CD4-positive, alpha-beta T cell (primary cell): ENCODE results near the gene CDH13. TPM values are rescaled to one million over a fixed set of nuclear protein-coding genes. Genes with fewer than 3 reads are reported as not detected.

Experiments
- ATAC-seq: fragments of 200-7000 bp; cut with Tn5 transposase; one replicate; pipeline ENCODE4 v1.10.0; 2022; ENCODE audit warnings: mild to moderate bottlenecking; ENCODE audit not compliant: poor library complexity
- CTCF ChIA-PET: fragments of 350-600 bp; sonication (Branson Sonifier 250); formaldehyde crosslinking; loops from one replicate; lab custom pipeline; 2021; ENCODE audit warnings: antibody characterized with exemption, inconsistent platforms; lab: Charles Lee
- POLR2A ChIA-PET: fragments of 350-600 bp; sonication (Branson Sonifier 250); formaldehyde crosslinking; loops from one replicate; lab custom pipeline; 2021; ENCODE audit warnings: antibody characterized with exemption, inconsistent platforms; lab: Charles Lee
- DNase-seq, 14 experiments: peaks; one replicate each; pipeline ENCODE4 v3.0.0-alpha.2; 2013 to 2020; ENCODE audit warnings: mixed read lengths in 2 of 14
- H3K27ac ChIP-seq, 2 donors: one replicate each; pipeline versions ENCODE4 v1.5.1 to v1.7.0; 2013; ENCODE audit warnings: low read length in 2 of 2, low read depth in 1 of 2, mild to moderate bottlenecking in 1 of 2
- H3K27me3 ChIP-seq, 2 experiments: 1 replicate in 1 of 2; 2 replicates in 1 of 2; pipeline versions ENCODE4 v1.6.1 to v1.7.0; 2013; ENCODE audit warnings: low read length in 2 of 2, control low read depth in 1 of 2, mild to moderate bottlenecking in 1 of 2, moderate library complexity in 1 of 2; ENCODE audit not compliant: insufficient read depth in 2 of 2, control insufficient read depth in 1 of 2
- H3K36me3 ChIP-seq: one replicate; pipeline ENCODE4 v1.6.1; 2013; ENCODE audit warnings: low read length, control low read depth; ENCODE audit not compliant: insufficient read depth
- H3K4me1 ChIP-seq: one replicate; pipeline ENCODE4 v1.6.1; 2013; ENCODE audit warnings: low read length, control low read depth; ENCODE audit not compliant: insufficient read depth
- H3K4me3 ChIP-seq: one replicate; pipeline ENCODE4 v1.5.1; 2013; ENCODE audit warnings: mild to moderate bottlenecking, low read length, moderate library complexity
- H3K9me3 ChIP-seq, 2 experiments: 1 replicate in 1 of 2; 2 replicates in 1 of 2; pipeline versions ENCODE4 v1.6.1 to v1.7.0; 2013; ENCODE audit warnings: low read length in 2 of 2, mild to moderate bottlenecking in 2 of 2, control low read depth in 1 of 2, moderate library complexity in 1 of 2; ENCODE audit not compliant: control insufficient read depth in 1 of 2, insufficient read depth in 1 of 2
- H3K27ac Mint-ChIP-seq: one replicate; pipeline ENCODE4 v1.8.0; 2020; ENCODE audit warnings: mixed read lengths
- H3K27me3 Mint-ChIP-seq: one replicate; pipeline ENCODE4 v1.8.0; 2021; ENCODE audit warnings: mixed read lengths
- H3K36me3 Mint-ChIP-seq: one replicate; pipeline ENCODE4 v1.8.0; 2021; ENCODE audit warnings: low read depth, mixed read lengths
- H3K4me1 Mint-ChIP-seq: one replicate; pipeline ENCODE4 v1.8.0; 2021; ENCODE audit warnings: low read depth, mixed read lengths
- H3K4me3 Mint-ChIP-seq: one replicate; pipeline ENCODE4 v1.8.0; 2020; ENCODE audit warnings: mild to moderate bottlenecking, mixed read lengths
- H3K9me3 Mint-ChIP-seq: one replicate; pipeline ENCODE4 v1.8.0; 2020; ENCODE audit warnings: mixed read lengths
- CTCF ChIP-seq: fragments of 200-600 bp; IDR thresholded peaks from one replicate; pipeline ENCODE4 v1.8.0; 2022; ENCODE audit warnings: antibody characterized with exemption, mild to moderate bottlenecking
- intact Hi-C, 2 experiments: fragments of 100-400 bp; cut with DNase I in 1 of 2; cut with micrococcal nuclease in 1 of 2; formaldehyde crosslinking; loops; one replicate each; pipeline versions ENCODE4 v1.15.1 to v1.9.0; 2023 to 2025; cut with DNase I, micrococcal nuclease
- total RNA-seq, 174 experiments: library from RNA in 2 of 174; stranded (reverse) in 2 of 174; gene quantifications; one replicate each; pipeline ENCODE4 v1.2.3 and lab custom pipeline; 2021 to 2026

Gene CDH13
- total RNA-seq, 2 experiments from 2014 or later, result not detected

GRCh38 chr16:83660282-83660681 lies 1033.5 kb downstream of the CDH13 start:
- Histone ChIP-seq H3K4me3 (no peak overlapping the region), H3K27me3 (no peaks in the 10 kb centered on the region), H3K36me3 (no peaks in the 10 kb centered on the region), H3K27ac (no peak overlapping the region), H3K4me1 (no peaks in the 10 kb centered on the region), H3K9me3 (no peaks in the 10 kb centered on the region)
- no peak for ATAC-seq
- H3K27ac Mint-ChIP-seq, result no peak overlapping the region
- H3K27me3 Mint-ChIP-seq, result no peaks in the 10 kb centered on the region
- no peak for TF ChIP-seq CTCF
- no peak overlapping the region for H3K4me3 Mint-ChIP-seq
- H3K9me3 Mint-ChIP-seq, result peaks cover 2% of the 10 kb centered on the region
- no peaks in the 10 kb centered on the region for H3K4me1 Mint-ChIP-seq
- no peaks in the 10 kb centered on the region for H3K36me3 Mint-ChIP-seq
- CTCF ChIA-PET, result no interaction called here
- intact Hi-C loops, result no loop called here
- DNase-seq, result no peak
- POLR2A ChIA-PET, result no interaction called here

GRCh38 chr16:83661656-83662055 lies 1034.9 kb downstream of the CDH13 start:
- Mint-ChIP-seq H3K27ac (no peak overlapping the region), H3K27me3 (no peaks in the 10 kb centered on the region), H3K9me3 (peaks cover 2% of the 10 kb centered on the region), H3K4me3 (no peak overlapping the region), H3K36me3 (no peaks in the 10 kb centered on the region), H3K4me1 (no peaks in the 10 kb centered on the region)
- no peak for ATAC-seq
- H3K4me1 ChIP-seq, result no peaks in the 10 kb centered on the region
- H3K27ac ChIP-seq, result no peak overlapping the region
- TF ChIP-seq CTCF, result no peak
- no peaks in the 10 kb centered on the region for H3K9me3 ChIP-seq
- CTCF ChIA-PET, result no interaction called here
- intact Hi-C loops, result no loop called here
- H3K4me3 ChIP-seq, result no peak overlapping the region
- DNase-seq, result no peak
- H3K36me3 ChIP-seq, result no peaks in the 10 kb centered on the region
- POLR2A ChIA-PET, result no interaction called here
- H3K27me3 ChIP-seq, result no peaks in the 10 kb centered on the region

GRCh38 chr16:83666449-83666848 lies 1039.7 kb downstream of the CDH13 start:
- ATAC-seq (no peak), DNase-seq (no peak)
- Mint-ChIP-seq H3K9me3 (peaks cover 2% of the 10 kb centered on the region), H3K27me3 (peaks cover 1% of the 10 kb centered on the region), H3K4me3 (no peak overlapping the region), H3K4me1 (no peaks in the 10 kb centered on the region), H3K27ac (no peak overlapping the region), H3K36me3 (no peaks in the 10 kb centered on the region)
- H3K9me3 ChIP-seq, result no peaks in the 10 kb centered on the region
- H3K4me1 ChIP-seq, result no peaks in the 10 kb centered on the region
- ChIA-PET POLR2A (no interaction called here), CTCF (no interaction called here)
- intact Hi-C loops, result no loop called here
- TF ChIP-seq CTCF, result no peak
- H3K27me3 ChIP-seq, result no peaks in the 10 kb centered on the region
- no peak overlapping the region for H3K4me3 ChIP-seq
- H3K27ac ChIP-seq, result no peak overlapping the region
- H3K36me3 ChIP-seq, result no peaks in the 10 kb centered on the region
